ENCODE results near the gene ADAM15. TPM values are rescaled to one million over a fixed set of nuclear protein-coding genes. Genes with fewer than 3 reads are reported as not detected.

The ADAM15 gene
- total and polyA plus RNA-seq, 2 donors (not counting 3 experiments of a cell fraction or from before 2014, with no cell fraction given): 295 to 299 TPM

- H3K9ac ChIP-seq (replicated peaks; ENCODE audit: extremely low read depth, insufficient read depth, low read length): no peak overlapping the region
- intact Hi-C loops (cut with micrococcal nuclease): no loop called here
- no peaks in the 10 kb centered on the region for H4K20me1 ChIP-seq (replicated peaks; ENCODE audit: control insufficient read depth, extremely low read depth, insufficient read depth, low read length)
- H3K79me2 ChIP-seq (ENCODE audit: control insufficient read depth, insufficient read depth, low read length): no peaks in the 10 kb centered on the region
- dilution Hi-C loops (cut with MboI; ENCODE audit: extremely low pct_ligation_motif_present, low sequenced_read_pairs): no loop called here
- no peak overlapping the region for H2AFZ ChIP-seq (ENCODE audit: low read depth, low read length)
- POLR2A ChIA-PET: no interaction called here
- TF ChIP-seq GATA2 (IDR thresholded peaks at IDR 0.05; ENCODE audit: insufficient read depth, insufficient read length, low read depth, low read length) (no peak), MYC (IDR thresholded peaks at IDR 0.05; ENCODE audit: low read depth, low read length) (no peak), FOS (IDR thresholded peaks at IDR 0.05; ENCODE audit: borderline replicate concordance, insufficient read depth, low read length) (no peak), POLR2AphosphoS5 (IDR thresholded peaks at IDR 0.05; ENCODE audit: insufficient read depth, low read depth, low read length) (no peak), EZH2 (IDR thresholded peaks at IDR 0.05; ENCODE audit: borderline replicate concordance, low read depth, low read length, severe bottlenecking) (no peak), CTCF (IDR thresholded peaks at IDR 0.05; ENCODE audit: extremely low read depth in 1 of 2, insufficient read depth in 1 of 2, low read depth in 1 of 2, low read length in 2 of 2) (no peak), MAX (IDR thresholded peaks at IDR 0.05; ENCODE audit: insufficient read depth, insufficient read length) (no peak), POLR2A (IDR thresholded peaks at IDR 0.05; ENCODE audit: low read depth, low read length) (no peak), JUN (IDR thresholded peaks at IDR 0.05; ENCODE audit: borderline replicate concordance, insufficient read depth, insufficient read length, low read depth) (no peak)
- DNase-seq (ENCODE audit: low read depth, low spot score) (no peak), FAIRE-seq (no peak)
- no peaks in the 10 kb centered on the region for H3K36me3 ChIP-seq (ENCODE audit: control insufficient read depth in 2 of 2, extremely low read depth in 1 of 2, insufficient read depth in 2 of 2, low read length in 2 of 2)
- CTCF ChIA-PET: interaction anchor here (1.2 to 3.1 kb wide), 4 partner anchors 12 to 31 kb away, joined by 3 to 12 read pairs (median 6); partner anchors contain the start of genes ADAM15 and EFNA4
- no peak overlapping the region for H3K4me3 ChIP-seq (replicated peaks in 1 of 3; ENCODE audit: insufficient read depth in 1 of 3, low read depth in 1 of 3, low read length in 3 of 3)
- H3K4me1 ChIP-seq (ENCODE audit: control insufficient read depth, extremely low read depth, insufficient read depth, low read length): no peaks in the 10 kb centered on the region
- no peak overlapping the region for H3K27ac ChIP-seq (ENCODE audit: insufficient read depth, low read depth, low read length)
- H3K27me3 ChIP-seq (ENCODE audit: control insufficient read depth in 2 of 2, insufficient read depth in 2 of 2, low read length in 2 of 2): no peaks in the 10 kb centered on the region
- no peak overlapping the region for H3K4me2 ChIP-seq (ENCODE audit: insufficient read depth, low read length)
- no peaks in the 10 kb centered on the region for H3K9me3 ChIP-seq (replicated peaks; ENCODE audit: control insufficient read depth, insufficient read depth, low read length)
- BruUV-seq (replicated peaks): no TSS peak
- no peaks in the 10 kb centered on the region for H3K9me1 ChIP-seq (replicated peaks; ENCODE audit: control insufficient read depth, extremely low read depth, insufficient read depth, low read length)
These were observed 18.2 kb upstream of the ADAM15 start for GRCh38 chr1:155032886-155033285.

Data from endothelial cell of umbilical vein (primary cell).